H9 (cell line): Measurements from ENCODE around the gene RAP1GAP2. TPM values are rescaled to one million over a fixed set of nuclear protein-coding genes. Genes with fewer than 3 reads are reported as not detected.

Experiments used
- DNase-seq: peaks from one replicate; pipeline ENCODE4 v3.0.0-alpha.2; 2017
- H2AFZ ChIP-seq: one replicate; pipeline ENCODE4 v1.6.1; 2013; ENCODE audit warnings: mild to moderate bottlenecking, low read length, control low read depth, moderate library complexity
- H2AK5ac ChIP-seq: 2 replicates; pipeline ENCODE4 v1.6.1; 2013; ENCODE audit warnings: low read length, control low read depth, mixed read lengths; ENCODE audit not compliant: insufficient read length
- H2BK120ac ChIP-seq: one replicate; pipeline ENCODE4 v1.6.1; 2013; ENCODE audit warnings: low read depth, mild to moderate bottlenecking, low read length, control low read depth, inconsistent platforms; ENCODE audit not compliant: poor library complexity, severe bottlenecking
- H2BK12ac ChIP-seq: 2 replicates; pipeline ENCODE4 v1.6.1; 2013; ENCODE audit warnings: low read length, control low read depth, mixed read lengths, low read depth; ENCODE audit not compliant: insufficient read length
- H2BK15ac ChIP-seq: 2 replicates; pipeline ENCODE4 v1.6.1; 2013; ENCODE audit warnings: low read depth, low read length, control low read depth
- H2BK20ac ChIP-seq: one replicate; pipeline ENCODE4 v1.6.1; 2013; ENCODE audit warnings: low read depth, mild to moderate bottlenecking, low read length, control low read depth, inconsistent platforms; ENCODE audit not compliant: poor library complexity, severe bottlenecking
- H2BK5ac ChIP-seq: 2 replicates; pipeline ENCODE4 v1.6.1; 2013; ENCODE audit warnings: low read length, control low read depth, mixed read lengths; ENCODE audit not compliant: insufficient read length
- H3K14ac ChIP-seq: 2 replicates; pipeline ENCODE4 v1.6.1; 2013; ENCODE audit warnings: low read length, control low read depth; ENCODE audit not compliant: insufficient read depth
- H3K18ac ChIP-seq: 2 replicates; pipeline ENCODE4 v1.6.1; 2013; ENCODE audit warnings: low read depth, mild to moderate bottlenecking, mixed read lengths, low read length, control low read depth; ENCODE audit not compliant: insufficient read length
- H3K23ac ChIP-seq: 2 replicates; pipeline ENCODE4 v1.6.1; 2013; ENCODE audit warnings: low read length, control low read depth, mixed read lengths, low read depth; ENCODE audit not compliant: insufficient read length
- H3K23me2 ChIP-seq: 2 replicates; pipeline ENCODE4 v1.6.1; 2013; ENCODE audit warnings: low read depth, mild to moderate bottlenecking, mixed read lengths, low read length, control low read depth; ENCODE audit not compliant: insufficient read length, poor library complexity, severe bottlenecking
- H3K27ac ChIP-seq: 2 replicates; pipeline ENCODE4 v1.5.1; 2013; ENCODE audit warnings: low read length, control low read depth, mixed read lengths, low read depth; ENCODE audit not compliant: insufficient read length
- H3K27me3 ChIP-seq: 2 replicates; pipeline ENCODE4 v1.6.1; 2013; ENCODE audit warnings: low read length, control low read depth, inconsistent platforms; ENCODE audit not compliant: insufficient read depth
- H3K4ac ChIP-seq: 2 replicates; pipeline ENCODE4 v1.6.1; 2013; ENCODE audit warnings: low read depth, mild to moderate bottlenecking, control low read depth, inconsistent platforms, low read length, moderate library complexity
- H3K4me1 ChIP-seq: 2 replicates; pipeline ENCODE4 v1.6.1; 2013; ENCODE audit warnings: low read length, control low read depth, inconsistent platforms; ENCODE audit not compliant: insufficient read depth
- H3K4me2 ChIP-seq: 2 replicates; pipeline ENCODE4 v1.6.1; 2013; ENCODE audit warnings: low read length, control low read depth, mixed read lengths; ENCODE audit not compliant: insufficient read length, insufficient read depth
- H3K56ac ChIP-seq: 2 replicates; pipeline ENCODE4 v1.6.1; 2013; ENCODE audit warnings: low read depth, mild to moderate bottlenecking, mixed read lengths, low read length, control low read depth; ENCODE audit not compliant: insufficient read length
- H3K79me1 ChIP-seq: 2 replicates; pipeline ENCODE4 v1.6.1; 2013; ENCODE audit warnings: low read depth, mild to moderate bottlenecking, moderate library complexity, low read length, control low read depth, inconsistent platforms; ENCODE audit not compliant: insufficient read depth, poor library complexity, severe bottlenecking
- H3K79me2 ChIP-seq: 2 replicates; pipeline ENCODE4 v1.6.1; 2013; ENCODE audit warnings: low read length, control low read depth, inconsistent platforms; ENCODE audit not compliant: insufficient read depth
- H3K9ac ChIP-seq: 2 replicates; pipeline ENCODE4 v1.6.1; 2013; ENCODE audit warnings: low read length, control low read depth, mixed read lengths; ENCODE audit not compliant: insufficient read length; ENCODE audit errors: extremely low read depth
- H3K9me3 ChIP-seq: one replicate; pipeline ENCODE4 v1.6.1; 2013; ENCODE audit warnings: low read depth, low read length, inconsistent platforms; ENCODE audit not compliant: control insufficient read depth
- H3T11ph ChIP-seq: one replicate; pipeline ENCODE4 v1.6.1; 2013; ENCODE audit warnings: mild to moderate bottlenecking, low read length, control low read depth, inconsistent platforms
- H4K20me1 ChIP-seq: one replicate; pipeline ENCODE4 v1.6.1; 2013; ENCODE audit not compliant: control insufficient read depth, insufficient read length, insufficient read depth
- H4K5ac ChIP-seq: 2 replicates; pipeline ENCODE4 v1.6.1; 2013; ENCODE audit warnings: low read depth, mild to moderate bottlenecking, mixed read lengths, low read length, control low read depth; ENCODE audit not compliant: insufficient read length
- H4K8ac ChIP-seq: replicated peaks from 2 replicates; pipeline ENCODE4 v1.6.1; 2013; ENCODE audit warnings: low read length, control low read depth, mixed read lengths, low read depth; ENCODE audit not compliant: insufficient read length
- H4K91ac ChIP-seq: 2 replicates; pipeline ENCODE4 v1.6.1; 2013; ENCODE audit warnings: low read depth, mild to moderate bottlenecking, moderate library complexity, mixed read lengths, low read length, control low read depth; ENCODE audit not compliant: insufficient read length
- H3K27ac Mint-ChIP-seq, 3 experiments: 2 replicates in 2 of 3; 3 replicates in 1 of 3; pipeline ENCODE4 v1.8.0; 2020 to 2021; ENCODE audit warnings: mixed read lengths in 3 of 3, mild to moderate bottlenecking in 1 of 3, moderate library complexity in 1 of 3
- H3K27me3 Mint-ChIP-seq: 2 replicates; pipeline ENCODE4 v1.8.0; 2021; ENCODE audit warnings: low read depth, mild to moderate bottlenecking, moderate library complexity, mixed read lengths
- H3K36me3 Mint-ChIP-seq, 3 experiments: 2 replicates in 2 of 3; 3 replicates in 1 of 3; pipeline ENCODE4 v1.8.0; 2020 to 2021; ENCODE audit warnings: low read depth in 3 of 3, mixed read lengths in 3 of 3; ENCODE audit not compliant: insufficient read depth in 1 of 3
- H3K4me1 Mint-ChIP-seq, 2 experiments: 2 replicates each; pipeline ENCODE4 v1.8.0; 2020; ENCODE audit warnings: mixed read lengths in 2 of 2
- H3K4me3 Mint-ChIP-seq, 2 experiments: 2 replicates in 1 of 2; 3 replicates in 1 of 2; pipeline ENCODE4 v1.8.0; 2020 to 2021; ENCODE audit warnings: mild to moderate bottlenecking in 2 of 2, mixed read lengths in 2 of 2, moderate library complexity in 1 of 2
- H3K9me3 Mint-ChIP-seq, 2 experiments: 2 replicates in 1 of 2; 3 replicates in 1 of 2; pipeline ENCODE4 v1.8.0; 2020; ENCODE audit warnings: mild to moderate bottlenecking in 2 of 2, mixed read lengths in 2 of 2, moderate library complexity in 1 of 2
- CTCF ChIP-seq: fragments of 200-600 bp; sonication (generic); conservative IDR thresholded peaks from 3 replicates; pipeline ENCODE4 v1.8.0; 2021; ENCODE audit warnings: antibody characterized with exemption, mild to moderate bottlenecking
- WGBS: extraction: QIAGEN DNeasy Blood & Tissue Kit; methylation state at CpG from one replicate; pipeline ENCODE4 v1.1.7; 2013; ENCODE audit warnings: missing lambda C conversion rate, low lambda C conversion rate, mixed read lengths; ENCODE audit not compliant: insufficient read length; ENCODE audit errors: extremely low coverage; 5-methylcytosine and 5-hydroxymethylcytosine counted together
- total RNA-seq: library from RNA; stranded (reverse); gene quantifications from 2 replicates; pipeline ENCODE4 v1.2.1, GENCODE V29; 2021

RAP1GAP2 gene
- total RNA-seq, 1 experiment from 2014 or later, result 33.8 TPM

GRCh38 chr17:2825253-2825970 is 29.2 kb downstream of the RAP1GAP2 start:
- no peak overlapping the region for H3T11ph ChIP-seq
- 0 out of 7 replicates have a peak overlapping the region, but pooled peaks of 2 of the 3 experiments have one; percentile 7 to 55 for H3K27ac Mint-ChIP-seq
- H3K79me2 ChIP-seq, result no peaks in the 10 kb centered on the region
- H3K27ac ChIP-seq, result no peak overlapping the region
- no peak overlapping the region for H3K23ac ChIP-seq
- H3K56ac ChIP-seq, result no peak overlapping the region
- no peak overlapping the region for H3K9ac ChIP-seq
- H4K8ac ChIP-seq, result no peak overlapping the region
- no peak overlapping the region for H3K18ac ChIP-seq
- H2BK5ac ChIP-seq, result no peak overlapping the region
- H3K27me3 ChIP-seq, result no peaks in the 10 kb centered on the region
- no peak overlapping the region for H2BK120ac ChIP-seq
- H4K20me1 ChIP-seq, result no peaks in the 10 kb centered on the region
- H2BK20ac ChIP-seq, result no peak overlapping the region
- H3K9me3 ChIP-seq, result no peaks in the 10 kb centered on the region
- H3K36me3 Mint-ChIP-seq, result no peaks in the 10 kb centered on the region; a peak in 1 of 7 replicates
- no peak overlapping the region for H3K14ac ChIP-seq
- H3K9me3 Mint-ChIP-seq, result no peaks in the 10 kb centered on the region
- TF ChIP-seq CTCF, result no peak
- no peak overlapping the region for H2BK15ac ChIP-seq
- H3K4me1 Mint-ChIP-seq, result peaks cover 5 to 18% of the 10 kb centered on the region in 2 experiments
- DNase-seq, result peak; percentile 22
- no peak overlapping the region for H3K4ac ChIP-seq
- no peak overlapping the region for H4K5ac ChIP-seq
- H4K91ac ChIP-seq, result no peak overlapping the region
- H3K4me1 ChIP-seq, result no peaks in the 10 kb centered on the region
- no CpG with 5 or more reads among the region's 15 CpGs for WGBS
- H2AFZ ChIP-seq, result no peak overlapping the region
- H3K27me3 Mint-ChIP-seq, result no peaks in the 10 kb centered on the region; the same call in none of the 2 replicates
- H2AK5ac ChIP-seq, result no peak overlapping the region
- no peak overlapping the region for H3K4me2 ChIP-seq
- H3K4me3 Mint-ChIP-seq, result no peak overlapping the region; a peak in 1 of 5 replicates
- H3K79me1 ChIP-seq, result no peaks in the 10 kb centered on the region
- H3K23me2 ChIP-seq, result no peaks in the 10 kb centered on the region
- no peak overlapping the region for H2BK12ac ChIP-seq
